Esophagus (tissue), 2 donors: ENCODE results near the gene MCM6. TPM values are rescaled to one million over a fixed set of nuclear protein-coding genes. Genes with fewer than 3 reads are reported as not detected.
"Not testable (repeated sequence)": the region's sequence is repeated elsewhere in the genome, so short reads cannot be mapped to it uniquely, and the experiment has no call there.

ENCODE experiments used
- H3K27ac ChIP-seq, 2 donors: one replicate each; pipeline ENCODE4 v1.5.1; 2013; ENCODE audit warnings: low read depth in 2 of 2, mild to moderate bottlenecking in 2 of 2, inconsistent platforms in 1 of 2, low read length in 1 of 2, moderate library complexity in 1 of 2
- H3K27me3 ChIP-seq, 2 donors: one replicate each; pipeline ENCODE4 v1.6.1; 2013; ENCODE audit warnings: low read length in 2 of 2, control low read depth in 1 of 2, mild to moderate bottlenecking in 1 of 2; ENCODE audit not compliant: insufficient read depth in 2 of 2, control insufficient read depth in 1 of 2
- H3K36me3 ChIP-seq, 2 donors: one replicate each; pipeline ENCODE4 v1.6.1; 2013; ENCODE audit warnings: low read length in 1 of 2; ENCODE audit not compliant: control insufficient read depth in 2 of 2, insufficient read depth in 2 of 2
- H3K4me1 ChIP-seq, 2 donors: one replicate each; pipeline ENCODE4 v1.6.1; 2013; ENCODE audit warnings: low read length in 1 of 2; ENCODE audit not compliant: control insufficient read depth in 2 of 2, insufficient read depth in 2 of 2
- H3K4me3 ChIP-seq, 2 donors: one replicate each; pipeline ENCODE4 v1.5.1; 2013; ENCODE audit warnings: low read length in 2 of 2, mild to moderate bottlenecking in 2 of 2, low read depth in 1 of 2, moderate library complexity in 1 of 2
- H3K9me3 ChIP-seq, 2 donors: one replicate each; pipeline ENCODE4 v1.6.1; 2013; ENCODE audit warnings: mild to moderate bottlenecking in 2 of 2, low read depth in 1 of 2, low read length in 1 of 2, moderate library complexity in 1 of 2; ENCODE audit not compliant: control insufficient read depth in 2 of 2, insufficient read depth in 1 of 2
- whole genome bisulfite sequencing, 2 donors: extraction: QIAGEN DNeasy Blood & Tissue Kit; methylation state at CpG; one replicate each; pipeline ENCODE4 v1.1.7; 2013; 5-methylcytosine and 5-hydroxymethylcytosine counted together
- polyA plus RNA-seq, 2 donors: library from polyadenylated mRNA; stranded (reverse); fragments of 200-250 nt; gene quantifications; one replicate each; pipeline ENCODE4 v1.2.3, GENCODE V29; 2013
- donor health status: healthy with polysubstance abuse.
- donor health status: Bipolar disorder and iron deficiency.

Gene MCM6
- polyA plus RNA-seq, 2 donors = 5.2 to 13.1 TPM

- 96 to 98% methylated on average over 3 of the region's 3 CpGs for whole genome bisulfite sequencing, 2 donors
- H3K4me3 ChIP-seq = no peak overlapping the region
- H3K9me3 ChIP-seq = no peaks in the 10 kb centered on the region
Observed at GRCh38 chr2:135898234-135898786, 22.1 kb upstream of the MCM6 start.

GRCh38 chr2:135894930-135895329 is 18.7 kb upstream of the MCM6 start:
- Histone ChIP-seq H3K27ac (no peak overlapping the region), H3K4me1 (no peaks in the 10 kb centered on the region), H3K36me3 (peaks cover 0 to 3% of the 10 kb centered on the region in 2 donors), H3K9me3 (no peaks in the 10 kb centered on the region), H3K4me3 (no peak overlapping the region), H3K27me3 (no peaks in the 10 kb centered on the region)
- 93 to 96% methylated on average over 1 of the region's 1 CpG for WGBS, 2 donors

More at GRCh38 chr2:135898234-135898786, 22.1 kb upstream of the MCM6 start:
- H3K27ac ChIP-seq = no peak overlapping the region
- no peaks in the 10 kb centered on the region for H3K27me3 ChIP-seq
- peaks cover 0 to 3% of the 10 kb centered on the region in 2 donors for H3K36me3 ChIP-seq
- no peaks in the 10 kb centered on the region for H3K4me1 ChIP-seq

GRCh38 chr2:135893374-135893794 is 17.1 kb upstream of the MCM6 start:
- 92 to 94% methylated on average over 2 of the region's 2 CpGs for WGBS, 2 donors
- H3K4me3 ChIP-seq = no peak overlapping the region
- no peaks in the 10 kb centered on the region for H3K36me3 ChIP-seq
- H3K27ac ChIP-seq = no peak overlapping the region
- H3K27me3 ChIP-seq = no peaks in the 10 kb centered on the region
- no peaks in the 10 kb centered on the region for H3K9me3 ChIP-seq
- no peaks in the 10 kb centered on the region for H3K4me1 ChIP-seq

GRCh38 chr2:135890835-135891234 is 14.6 kb upstream of the MCM6 start:
- no peaks in the 10 kb centered on the region for H3K36me3 ChIP-seq
- 75% methylated on average over 6 of the region's 6 CpGs for WGBS, 2 donors
- no peak overlapping the region for H3K4me3 ChIP-seq
- H3K9me3 ChIP-seq = no peaks in the 10 kb centered on the region
- no peaks in the 10 kb centered on the region for H3K27me3 ChIP-seq
- no peak overlapping the region for H3K27ac ChIP-seq
- no peaks in the 10 kb centered on the region for H3K4me1 ChIP-seq

- no peak overlapping the region for H3K4me3 ChIP-seq
- H3K27me3 ChIP-seq = no peaks in the 10 kb centered on the region
- no peaks in the 10 kb centered on the region for H3K9me3 ChIP-seq
- no peaks in the 10 kb centered on the region for H3K4me1 ChIP-seq
- 91 to 95% methylated on average over 4 of the region's 4 CpGs for WGBS, 2 donors
- H3K27ac ChIP-seq = no peak overlapping the region
- H3K36me3 ChIP-seq = no peaks in the 10 kb centered on the region
Observed at GRCh38 chr2:135890149-135890548, 13.9 kb upstream of the MCM6 start.

- not testable (repeated sequence) for H3K36me3 ChIP-seq, H3K4me3 ChIP-seq, H3K27me3 ChIP-seq, H3K9me3 ChIP-seq, H3K27ac ChIP-seq, H3K4me1 ChIP-seq
- 85 to 87% methylated on average over 5 of the region's 5 CpGs for WGBS, 2 donors
Observed at GRCh38 chr2:135888587-135888986, 12.3 kb upstream of the MCM6 start.

- no peaks in the 10 kb centered on the region for H3K4me1 ChIP-seq
- no peaks in the 10 kb centered on the region for H3K9me3 ChIP-seq
- H3K27me3 ChIP-seq = no peaks in the 10 kb centered on the region
- H3K36me3 ChIP-seq = no peaks in the 10 kb centered on the region
- WGBS, 2 donors = 89 to 92% methylated on average over 4 of the region's 4 CpGs
- no peak overlapping the region for H3K27ac ChIP-seq
- no peak overlapping the region for H3K4me3 ChIP-seq
Observed at GRCh38 chr2:135885709-135886108, 9.5 kb upstream of the MCM6 start.

GRCh38 chr2:135882415-135882814 is 6.2 kb upstream of the MCM6 start:
- Histone ChIP-seq H3K36me3 (no peaks in the 10 kb centered on the region), H3K27me3 (no peaks in the 10 kb centered on the region), H3K27ac (no peak overlapping the region), H3K4me1 (no peaks in the 10 kb centered on the region), H3K4me3 (no peak overlapping the region), H3K9me3 (no peaks in the 10 kb centered on the region)
- WGBS, 2 donors = 70 to 74% methylated on average over 3 of the region's 3 CpGs

GRCh38 chr2:135876770-135877169 is 527 bp upstream of the MCM6 start:
- H3K27ac ChIP-seq, H3K36me3 ChIP-seq, H3K9me3 ChIP-seq, H3K27me3 ChIP-seq, H3K4me1 ChIP-seq: not testable (repeated sequence)
- peak overlapping the region in 1 of 2 donors; percentile 67 for H3K4me3 ChIP-seq
- WGBS, 2 donors = 85 to 86% methylated on average over 15 of the region's 15 CpGs

- Histone ChIP-seq H3K9me3 (no peaks in the 10 kb centered on the region), H3K27ac (peak overlapping the region; percentile 58 to 64), H3K4me1 (no peaks in the 10 kb centered on the region), H3K36me3 (no peaks in the 10 kb centered on the region), H3K4me3 (peak overlapping the region; percentile 67 to 73), H3K27me3 (no peaks in the 10 kb centered on the region)
- WGBS, 2 donors = 1 to 2% methylated on average over 26 of the region's 26 CpGs
Observed at GRCh38 chr2:135875491-135876065, 665 bp downstream of the MCM6 start.
